T-helper 1 cell treated with Interleukin-12 subunit alpha and Interleukin-12 subunit beta and Interleukin-4 antibody, amounts not matched to agents 30 μg/mL and 1 μg/mL, for 36 hours (primary cell): ENCODE data around the gene DLG2.
"Not testable (repeated sequence)": the region's sequence is repeated elsewhere in the genome, so short reads cannot be mapped to it uniquely, and the experiment has no call there.

Experiments used
- H3K27ac Mint-ChIP-seq: one replicate; pipeline ENCODE4 v1.8.0; 2021; ENCODE audit warnings: mild to moderate bottlenecking, mixed read lengths
- H3K27me3 Mint-ChIP-seq: one replicate; pipeline ENCODE4 v1.8.0; 2021; ENCODE audit warnings: low read depth, mixed read lengths
- H3K36me3 Mint-ChIP-seq: one replicate; pipeline ENCODE4 v1.8.0; 2021; ENCODE audit warnings: low read depth, mixed read lengths
- H3K4me1 Mint-ChIP-seq: one replicate; pipeline ENCODE4 v1.8.0; 2021; ENCODE audit warnings: low read depth, mixed read lengths
- H3K4me3 Mint-ChIP-seq: one replicate; pipeline ENCODE4 v1.8.0; 2021; ENCODE audit warnings: mild to moderate bottlenecking, moderate library complexity, mixed read lengths
- H3K9me3 Mint-ChIP-seq: one replicate; pipeline ENCODE4 v1.8.0; 2021; ENCODE audit warnings: mixed read lengths

The DLG2 gene

DNA sequence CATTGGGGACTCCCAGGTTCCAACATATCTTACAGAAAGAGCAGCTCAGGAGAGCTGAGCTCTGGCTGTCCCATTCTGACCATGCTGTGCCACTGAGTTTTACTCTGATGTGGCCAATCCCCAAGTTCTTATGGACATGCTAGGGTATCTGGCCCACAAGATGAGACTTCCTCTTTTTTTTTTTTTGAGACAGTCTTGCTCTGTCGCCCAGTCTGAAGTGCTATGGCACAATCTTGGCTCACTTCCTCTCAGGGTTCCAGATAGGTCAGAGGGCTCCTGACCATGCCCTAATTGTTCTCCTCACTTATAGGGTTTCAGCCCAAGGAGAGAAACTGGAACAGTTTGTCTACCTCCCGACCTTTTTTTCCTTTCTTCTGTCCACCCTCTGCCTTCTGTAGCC is 2188.7 kb downstream of the DLG2 start:
- Mint-ChIP-seq H3K4me1 (no peaks in the 10 kb centered on the region), H3K27ac (no peak overlapping the region), H3K36me3 (no peaks in the 10 kb centered on the region), H3K27me3 (no peaks in the 10 kb centered on the region), H3K4me3 (no peak overlapping the region), H3K9me3 (no peaks in the 10 kb centered on the region)

DNA sequence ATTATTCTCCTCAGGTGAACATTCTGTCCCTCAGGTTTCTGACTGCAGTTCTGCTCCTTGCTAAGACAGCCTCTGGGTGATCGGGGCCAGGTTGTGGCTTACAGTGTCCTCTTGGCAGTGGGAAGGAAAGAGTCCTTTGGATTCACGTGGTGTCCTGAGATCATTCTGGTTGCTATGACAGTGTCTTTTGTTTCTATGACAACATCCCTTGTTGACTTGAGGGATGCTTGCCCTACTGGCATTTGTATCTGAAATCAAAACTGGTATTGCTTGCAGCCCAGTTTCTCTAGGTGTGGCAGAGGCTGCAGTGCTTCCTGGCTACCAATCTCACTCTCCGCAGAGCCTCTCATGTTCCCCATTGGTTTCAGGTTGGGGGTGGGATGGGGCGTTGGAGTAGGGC is 2189.2 kb downstream of the DLG2 start:
- Mint-ChIP-seq H3K36me3 (no peaks in the 10 kb centered on the region), H3K9me3 (no peaks in the 10 kb centered on the region), H3K27ac (no peak overlapping the region), H3K4me3 (no peak overlapping the region), H3K27me3 (no peaks in the 10 kb centered on the region), H3K4me1 (no peaks in the 10 kb centered on the region)

DNA sequence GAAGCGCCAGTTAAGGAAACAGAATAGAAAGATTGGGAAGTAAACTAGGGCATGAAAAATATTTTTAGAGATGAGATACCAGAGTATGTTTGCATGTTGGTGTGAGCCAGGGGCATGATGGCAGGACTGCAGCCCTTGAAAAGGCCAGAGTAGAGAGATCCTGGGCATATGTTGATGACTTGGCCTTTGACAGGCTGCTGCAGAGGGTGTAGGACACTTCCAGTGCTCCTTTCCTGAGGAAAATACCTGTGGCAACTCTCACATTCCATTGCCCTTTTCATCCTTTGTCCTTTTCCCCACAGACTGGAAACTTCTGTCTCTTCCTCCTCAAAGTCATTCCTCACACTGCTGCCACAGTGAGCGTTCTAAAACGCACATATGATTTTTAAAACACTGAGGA is 2190.3 kb downstream of the DLG2 start:
- Mint-ChIP-seq H3K36me3 (no peaks in the 10 kb centered on the region), H3K27ac (no peak overlapping the region), H3K9me3 (no peaks in the 10 kb centered on the region), H3K4me1 (no peaks in the 10 kb centered on the region), H3K27me3 (no peaks in the 10 kb centered on the region), H3K4me3 (no peak overlapping the region)

DNA sequence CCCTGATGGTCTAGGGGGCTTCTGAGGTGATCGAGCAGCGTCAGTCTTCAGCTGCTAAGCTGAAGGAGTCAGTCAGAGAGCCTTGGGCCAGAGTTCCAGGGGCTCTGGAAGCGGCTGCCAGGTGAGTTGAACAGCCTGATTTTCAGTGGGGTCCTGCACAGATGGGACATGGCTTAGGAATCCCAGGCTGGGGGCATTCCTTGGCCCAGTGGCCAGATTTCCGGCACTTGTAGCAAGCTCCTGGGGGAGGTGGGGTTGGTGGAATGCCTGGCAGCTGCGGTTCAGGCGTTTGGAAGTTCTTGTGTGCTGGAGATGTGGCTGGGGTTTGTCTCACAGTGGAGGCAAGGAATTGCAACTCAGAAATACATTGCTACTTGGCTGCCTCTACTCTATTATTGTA is 2192.3 kb downstream of the DLG2 start:
- not testable (repeated sequence) for H3K4me1 Mint-ChIP-seq, H3K27me3 Mint-ChIP-seq, H3K9me3 Mint-ChIP-seq, H3K27ac Mint-ChIP-seq, H3K36me3 Mint-ChIP-seq, H3K4me3 Mint-ChIP-seq

DNA sequence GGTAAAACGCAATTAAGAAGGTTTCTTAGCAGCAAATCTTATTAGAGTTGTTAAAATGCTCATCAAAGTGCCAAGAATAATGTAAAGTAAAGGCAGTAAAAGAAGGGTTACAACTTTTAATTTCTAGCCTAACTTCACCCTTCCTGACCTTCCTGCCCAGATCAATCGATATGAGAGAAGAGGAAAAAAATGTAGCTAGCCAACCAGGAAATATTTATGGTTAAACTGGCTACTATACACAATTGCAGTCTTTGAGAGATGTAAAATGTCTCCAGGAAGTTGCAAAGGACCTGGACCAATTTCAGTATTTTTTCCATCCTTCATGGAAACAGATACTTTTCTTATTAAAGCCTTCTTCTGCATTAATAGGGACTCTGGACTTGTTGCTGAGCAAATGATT is 2199.2 kb downstream of the DLG2 start:
- no peaks in the 10 kb centered on the region for H3K36me3 Mint-ChIP-seq
- H3K27ac Mint-ChIP-seq: no peak overlapping the region
- H3K4me3 Mint-ChIP-seq: no peak overlapping the region
- H3K9me3 Mint-ChIP-seq: peaks cover 4% of the 10 kb centered on the region
- H3K27me3 Mint-ChIP-seq: no peaks in the 10 kb centered on the region
- H3K4me1 Mint-ChIP-seq: no peaks in the 10 kb centered on the region

DNA sequence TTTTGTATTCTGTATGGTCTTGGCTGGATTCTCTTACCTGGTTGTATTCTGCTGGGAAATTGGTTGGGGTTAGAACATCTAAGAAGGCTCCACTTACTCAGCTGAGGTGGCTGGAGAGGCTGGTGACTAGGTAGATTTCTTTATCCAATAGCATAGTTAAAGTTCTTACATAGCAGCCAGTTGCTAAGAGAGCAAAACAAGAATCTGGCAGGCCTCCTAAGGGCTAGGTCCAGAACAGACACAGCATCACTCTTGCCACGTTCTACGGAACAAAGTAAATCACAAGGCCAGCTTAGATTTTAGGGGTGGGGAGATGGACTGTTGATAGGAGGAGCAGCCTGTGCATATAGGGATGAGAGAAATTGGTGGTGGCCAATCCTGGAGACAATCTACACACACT is 2199.6 kb downstream of the DLG2 start:
- no peaks in the 10 kb centered on the region for H3K4me1 Mint-ChIP-seq
- no peak overlapping the region for H3K4me3 Mint-ChIP-seq
- H3K36me3 Mint-ChIP-seq: no peaks in the 10 kb centered on the region
- peaks cover 6% of the 10 kb centered on the region for H3K9me3 Mint-ChIP-seq
- no peaks in the 10 kb centered on the region for H3K27me3 Mint-ChIP-seq
- H3K27ac Mint-ChIP-seq: no peak overlapping the region

DNA sequence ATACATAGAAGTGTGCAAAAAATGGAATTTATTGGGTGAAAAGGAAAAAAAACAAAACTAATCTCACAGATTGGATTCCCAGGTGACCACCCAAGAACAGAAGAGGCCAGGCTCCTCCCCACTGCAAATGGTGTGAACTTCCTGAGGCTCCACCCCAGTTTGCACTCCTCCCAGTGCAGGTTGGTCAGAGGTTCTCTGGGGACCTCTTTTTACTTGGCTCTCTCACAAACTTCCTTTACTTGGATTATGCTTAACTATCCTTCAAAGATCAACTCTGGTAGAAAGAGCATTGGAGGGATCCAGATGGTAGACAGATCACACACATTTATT is 2202.0 kb downstream of the DLG2 start:
- Mint-ChIP-seq H3K36me3 (no peaks in the 10 kb centered on the region), H3K4me3 (no peak overlapping the region), H3K4me1 (no peaks in the 10 kb centered on the region), H3K27ac (no peak overlapping the region), H3K27me3 (no peaks in the 10 kb centered on the region), H3K9me3 (peaks cover 18% of the 10 kb centered on the region)

DNA sequence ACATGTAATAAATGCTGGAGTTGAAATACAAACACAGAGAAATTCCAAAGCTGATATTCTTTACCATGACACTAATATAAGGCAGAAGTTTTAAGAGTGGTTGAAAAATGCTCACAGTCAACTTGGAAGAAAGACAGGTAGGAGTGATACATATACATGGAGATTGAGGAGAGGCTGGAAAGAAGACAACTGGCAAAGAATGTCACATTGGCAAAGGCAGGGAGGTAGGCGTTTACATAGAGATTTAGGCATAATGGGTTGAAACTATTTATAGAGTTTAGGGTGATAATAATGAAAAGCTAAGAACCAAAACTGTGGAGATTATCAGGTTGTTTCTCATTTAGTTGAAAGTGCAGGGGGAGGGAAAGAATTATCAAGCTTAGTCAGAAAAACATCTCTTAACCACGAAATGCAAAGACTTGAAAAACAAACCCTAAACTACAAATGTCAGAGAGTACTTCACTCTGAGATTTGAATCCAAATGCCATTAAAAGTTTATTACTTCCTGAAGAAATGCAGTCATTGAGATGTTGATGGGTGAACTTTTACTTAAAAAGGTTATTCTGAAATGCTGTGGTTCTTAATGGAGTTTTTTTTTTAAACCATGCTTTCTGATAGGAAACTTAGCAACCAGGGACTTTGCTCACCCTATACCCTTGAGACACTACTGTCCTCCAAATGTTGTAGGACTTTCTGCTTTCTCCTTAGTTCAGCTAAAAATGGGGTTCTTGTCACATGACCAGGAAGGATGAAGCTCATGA is 2202.6 kb downstream of the DLG2 start:
- no peak overlapping the region for H3K27ac Mint-ChIP-seq
- no peaks in the 10 kb centered on the region for H3K27me3 Mint-ChIP-seq
- no peaks in the 10 kb centered on the region for H3K4me1 Mint-ChIP-seq
- no peak overlapping the region for H3K4me3 Mint-ChIP-seq
- no peaks in the 10 kb centered on the region for H3K36me3 Mint-ChIP-seq
- H3K9me3 Mint-ChIP-seq: peaks cover 18% of the 10 kb centered on the region

DNA sequence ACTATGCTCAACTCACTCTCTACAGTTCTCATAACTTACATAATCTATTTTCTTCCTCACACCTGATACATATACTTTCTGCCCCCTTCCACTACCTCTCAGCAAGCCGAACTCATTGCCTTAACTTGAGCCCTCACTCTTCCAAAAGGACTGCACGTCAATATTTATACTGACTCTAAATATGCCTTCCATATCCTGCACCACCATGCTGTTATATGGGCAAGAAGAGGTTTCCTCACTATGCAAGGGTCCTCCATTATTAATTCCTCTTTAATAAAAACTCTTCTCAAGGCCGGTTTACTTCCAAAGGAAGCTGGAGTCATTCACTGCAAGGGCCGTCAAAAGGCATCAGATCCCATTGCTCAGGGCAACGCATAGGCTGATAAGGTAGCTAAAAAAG is 2204.5 kb downstream of the DLG2 start:
- not testable (repeated sequence) for H3K36me3 Mint-ChIP-seq, H3K27ac Mint-ChIP-seq, H3K4me1 Mint-ChIP-seq, H3K4me3 Mint-ChIP-seq, H3K27me3 Mint-ChIP-seq
- peaks cover 18% of the 10 kb centered on the region for H3K9me3 Mint-ChIP-seq

DNA sequence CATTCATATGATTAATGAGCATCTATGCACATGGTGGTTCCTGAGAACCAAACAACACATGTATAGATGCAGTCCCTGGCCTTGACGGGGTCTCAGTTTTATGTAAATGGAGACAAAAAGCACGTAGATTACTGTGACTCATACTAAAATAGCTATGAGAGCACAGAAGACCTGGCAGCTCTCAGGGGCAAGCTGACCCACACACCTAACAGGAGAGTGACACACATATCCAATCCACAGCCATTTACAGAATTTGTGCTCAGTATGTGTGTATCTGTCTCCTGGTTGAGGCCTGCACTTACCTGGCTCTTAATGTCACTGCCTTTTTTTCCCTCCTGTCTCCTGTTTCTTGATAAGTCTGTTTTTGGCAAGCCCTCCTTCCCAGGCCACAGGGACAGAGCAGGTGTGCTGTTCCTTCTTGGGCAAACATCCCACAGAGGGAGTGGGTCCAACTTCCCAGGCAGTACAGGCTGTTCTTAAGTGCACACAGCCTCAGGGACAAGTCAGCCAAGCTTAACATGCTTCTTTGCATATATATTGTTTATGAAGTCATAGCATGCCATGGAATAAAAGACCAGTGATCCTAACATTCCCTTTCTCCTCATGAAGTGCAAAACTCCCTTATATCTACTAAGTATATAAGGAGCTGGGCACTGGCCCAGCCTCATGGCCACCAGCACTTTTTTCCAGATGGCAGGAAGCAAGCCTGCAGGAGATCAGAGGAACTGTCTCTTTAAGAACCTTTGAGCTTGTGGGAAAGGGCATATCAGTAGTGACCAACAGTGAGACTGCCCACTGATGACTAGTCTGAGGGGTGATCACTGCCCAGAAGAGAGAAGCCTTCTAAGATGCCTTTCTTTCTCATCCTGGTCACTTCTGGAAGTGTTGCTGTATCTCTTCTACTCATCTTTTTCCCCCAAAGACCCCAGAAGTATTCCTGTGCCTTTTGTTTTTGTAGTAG is 2216.3 kb downstream of the DLG2 start:
- H3K4me3 Mint-ChIP-seq: no peak overlapping the region
- no peak overlapping the region for H3K27ac Mint-ChIP-seq
- H3K27me3 Mint-ChIP-seq: no peaks in the 10 kb centered on the region
- H3K36me3 Mint-ChIP-seq: no peaks in the 10 kb centered on the region
- H3K4me1 Mint-ChIP-seq: no peaks in the 10 kb centered on the region
- H3K9me3 Mint-ChIP-seq: no peaks in the 10 kb centered on the region

DNA sequence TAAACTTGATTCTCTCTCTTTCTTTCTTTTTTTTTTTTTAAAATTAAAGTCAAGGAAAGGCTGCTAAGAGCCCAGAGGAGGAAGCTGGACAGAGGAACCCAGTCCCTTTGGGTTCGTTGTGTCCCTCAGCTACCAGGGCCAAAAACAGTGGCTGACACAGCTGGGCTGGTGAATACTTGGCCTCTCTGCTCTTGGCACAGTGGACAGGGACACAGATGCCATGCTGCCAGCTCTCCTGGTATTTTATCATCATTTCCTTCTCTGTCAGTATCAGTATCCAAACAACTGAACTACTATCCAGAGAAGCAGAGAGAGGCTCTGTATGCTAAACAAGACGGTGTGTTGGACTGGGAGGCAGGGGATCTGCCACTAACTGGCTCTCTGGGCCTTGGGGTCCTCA is 2217.3 kb downstream of the DLG2 start:
- Mint-ChIP-seq H3K4me3 (no peak overlapping the region), H3K27ac (no peak overlapping the region), H3K4me1 (no peaks in the 10 kb centered on the region), H3K27me3 (no peaks in the 10 kb centered on the region), H3K36me3 (no peaks in the 10 kb centered on the region), H3K9me3 (no peaks in the 10 kb centered on the region)

DNA sequence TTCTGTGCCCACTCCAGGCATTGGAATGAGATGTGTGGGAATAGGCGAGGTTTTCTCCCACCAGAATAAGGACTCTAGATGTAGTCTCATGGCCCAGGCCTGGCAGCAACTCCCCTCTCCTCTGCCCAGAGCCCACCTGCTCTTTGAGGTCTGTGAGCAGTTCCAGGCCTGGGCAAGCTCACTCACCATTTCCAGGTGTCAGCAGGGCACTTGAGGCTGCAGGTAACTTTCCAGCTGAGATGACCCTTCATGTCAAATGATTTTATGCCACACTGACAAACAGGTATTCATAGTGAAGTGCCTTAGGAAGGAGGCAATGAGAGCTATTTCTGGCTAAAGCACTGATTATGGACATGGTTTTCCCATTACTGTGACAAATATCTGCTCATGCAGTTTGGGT is 2217.7 kb downstream of the DLG2 start:
- no peaks in the 10 kb centered on the region for H3K36me3 Mint-ChIP-seq
- H3K27me3 Mint-ChIP-seq: no peaks in the 10 kb centered on the region
- H3K4me1 Mint-ChIP-seq: no peaks in the 10 kb centered on the region
- H3K27ac Mint-ChIP-seq: no peak overlapping the region
- no peak overlapping the region for H3K4me3 Mint-ChIP-seq
- H3K9me3 Mint-ChIP-seq: no peaks in the 10 kb centered on the region

DNA sequence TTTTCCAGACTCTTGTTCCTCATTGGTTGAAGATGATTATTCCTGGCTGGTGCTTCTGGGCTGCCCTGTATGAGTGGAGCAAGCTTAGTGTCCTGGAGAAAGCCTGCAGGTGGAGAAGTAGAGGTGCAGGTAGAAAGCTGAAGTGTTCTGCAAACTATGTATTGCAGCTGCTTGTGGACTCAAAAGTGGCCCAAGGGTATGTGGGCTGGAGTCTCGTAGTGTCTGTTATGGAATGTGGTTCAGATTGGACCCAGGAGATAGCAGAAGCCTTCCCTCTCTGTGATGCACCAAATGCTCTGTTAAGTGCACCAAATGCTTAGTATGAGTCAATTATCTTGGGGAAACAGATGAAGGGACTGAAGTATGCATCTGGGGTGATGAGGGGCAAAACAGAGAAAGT is 2218.2 kb downstream of the DLG2 start:
- H3K9me3 Mint-ChIP-seq: no peaks in the 10 kb centered on the region
- no peaks in the 10 kb centered on the region for H3K4me1 Mint-ChIP-seq
- H3K27ac Mint-ChIP-seq: no peak overlapping the region
- no peaks in the 10 kb centered on the region for H3K27me3 Mint-ChIP-seq
- no peaks in the 10 kb centered on the region for H3K36me3 Mint-ChIP-seq
- H3K4me3 Mint-ChIP-seq: no peak overlapping the region
